Measurements from ENCODE around the gene CATSPERB.
"Not testable (repeated sequence)": the region's sequence is repeated elsewhere in the genome, so short reads cannot be mapped to it uniquely, and the experiment has no call there.

Gene CATSPERB

GRCh38 chr14:91731018-91731417, 868 bp downstream of the CATSPERB start:
- no peak for DNase-seq

GRCh38 chr14:91729756-91730155, 2.1 kb downstream of the CATSPERB start:
- no peak for DNase-seq

- no peak for DNase-seq
Measured at GRCh38 chr14:91728616-91729183, 3.2 kb downstream of the CATSPERB start.

- no peak for DNase-seq
Measured at GRCh38 chr14:91727121-91727520, 4.8 kb downstream of the CATSPERB start.

- DNase-seq: no peak
Measured at GRCh38 chr14:91723501-91723900, 8.4 kb downstream of the CATSPERB start.

- no peak for DNase-seq
Measured at GRCh38 chr14:91722386-91722785, 9.5 kb downstream of the CATSPERB start.

GRCh38 chr14:91719839-91720238, 12.0 kb downstream of the CATSPERB start:
- DNase-seq: no peak

- no peak for DNase-seq
Measured at GRCh38 chr14:91716999-91717398, 14.9 kb downstream of the CATSPERB start.

- no peak for DNase-seq
Measured at GRCh38 chr14:91714805-91715204, 17.1 kb downstream of the CATSPERB start.

GRCh38 chr14:91708795-91709194, 23.1 kb downstream of the CATSPERB start:
- DNase-seq: no peak

GRCh38 chr14:91706996-91707395, 24.9 kb downstream of the CATSPERB start:
- no peak for DNase-seq

- no peak for DNase-seq
Measured at GRCh38 chr14:91694643-91695042, 37.2 kb downstream of the CATSPERB start.

GRCh38 chr14:91693346-91693745, 38.5 kb downstream of the CATSPERB start:
- DNase-seq: no peak

GRCh38 chr14:91692075-91692474, 39.8 kb downstream of the CATSPERB start:
- DNase-seq: no peak

GRCh38 chr14:91689608-91690007, 42.3 kb downstream of the CATSPERB start:
- no peak for DNase-seq

- DNase-seq: not testable (repeated sequence)
Measured at GRCh38 chr14:91687436-91687835, 44.5 kb downstream of the CATSPERB start.

- no peak for DNase-seq
Measured at GRCh38 chr14:91685600-91685999, 46.3 kb downstream of the CATSPERB start.

GRCh38 chr14:91681893-91682563, 49.9 kb downstream of the CATSPERB start:
- DNase-seq: no peak

- DNase-seq: no peak
Measured at GRCh38 chr14:91681118-91681517, 50.8 kb downstream of the CATSPERB start.

GRCh38 chr14:91679273-91679672, 52.6 kb downstream of the CATSPERB start:
- DNase-seq: no peak

GRCh38 chr14:91677687-91678086, 54.2 kb downstream of the CATSPERB start:
- DNase-seq: not testable (repeated sequence)

GRCh38 chr14:91674911-91675310, 57.0 kb downstream of the CATSPERB start:
- DNase-seq: no peak

GRCh38 chr14:91669867-91670266, 62.0 kb downstream of the CATSPERB start:
- DNase-seq: no peak

GRCh38 chr14:91667101-91667500, 64.8 kb downstream of the CATSPERB start:
- DNase-seq: not testable (repeated sequence)

- DNase-seq: no peak
Measured at GRCh38 chr14:91660790-91661189, 71.1 kb downstream of the CATSPERB start.
